Measurements from ENCODE around the gene CST9.

GRCh38 chr20:23602241-23602640 lies 3.5 kb downstream of the CST9 start:
- TF ChIP-seq TAF1 (IDR thresholded peaks at IDR 0.05; ENCODE audit: low read depth, low read length): no peak
- TF ChIP-seq POLR2A (IDR thresholded peaks at IDR 0.05; ENCODE audit: low read depth, low read length): no peak
- TF ChIP-seq POLR2AphosphoS5 (IDR thresholded peaks at IDR 0.05; ENCODE audit: low read depth, low read length): no peak
- TF ChIP-seq POU2F2 (IDR thresholded peaks at IDR 0.05; ENCODE audit: low read depth, low read length): no peak
- no peak for TF ChIP-seq SPI1 (IDR thresholded peaks at IDR 0.05; ENCODE audit: low read depth, low read length)
- no peak for TF ChIP-seq PAX5 (IDR thresholded peaks at IDR 0.05; ENCODE audit: insufficient read depth, low read length, severe bottlenecking)
